Measurements from ENCODE around the gene GTF2A2.

Gene GTF2A2

DNA sequence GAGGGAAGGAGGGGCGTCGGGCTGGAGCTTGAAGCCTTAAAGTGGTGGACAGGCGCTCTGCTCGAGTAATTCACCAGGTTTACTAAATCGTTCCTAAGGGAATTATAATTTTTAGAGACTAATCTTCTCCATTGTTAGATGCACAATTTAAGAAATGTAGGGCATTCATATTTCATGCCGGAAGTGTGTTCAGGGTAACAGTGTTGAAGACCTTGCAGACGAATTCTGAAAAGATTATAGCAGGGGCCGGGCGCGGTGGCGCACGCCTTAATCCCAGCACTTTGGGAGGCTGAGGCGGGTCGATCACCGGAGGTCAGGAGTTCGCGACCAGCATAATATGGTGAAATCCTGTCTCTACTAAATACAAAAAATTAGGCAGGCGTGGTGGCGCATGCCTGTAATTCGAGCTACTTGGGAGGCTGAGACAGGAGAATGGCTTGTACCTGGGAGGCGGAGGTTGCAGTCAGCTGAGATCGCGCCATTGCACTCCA is 365 bp upstream of the GTF2A2 start (continued):
- TF ChIP-seq ZXDB (tag by site-specific recombination; IDR thresholded peaks at IDR 0.05) (peak; percentile 14; the same call in 1 of the 2 replicates), ZNF449 (tag by site-specific recombination; IDR thresholded peaks at IDR 0.05) (no peak), GLIS1 (tag by site-specific recombination; IDR thresholded peaks at IDR 0.05) (no peak), ZNF266 (tag by site-specific recombination; IDR thresholded peaks at IDR 0.05; ENCODE audit: low read depth) (no peak), ZBTB21 (tag by site-specific recombination; IDR thresholded peaks at IDR 0.05) (no peak), IKZF3 (tag by site-specific recombination; IDR thresholded peaks at IDR 0.05) (no peak), ZNF621 (tag by site-specific recombination; IDR thresholded peaks at IDR 0.05) (no peak), ZNF10 (tag by site-specific recombination; IDR thresholded peaks at IDR 0.05) (no peak), ZNF610 (tag by site-specific recombination; IDR thresholded peaks at IDR 0.05; ENCODE audit: borderline replicate concordance) (no peak)

DNA sequence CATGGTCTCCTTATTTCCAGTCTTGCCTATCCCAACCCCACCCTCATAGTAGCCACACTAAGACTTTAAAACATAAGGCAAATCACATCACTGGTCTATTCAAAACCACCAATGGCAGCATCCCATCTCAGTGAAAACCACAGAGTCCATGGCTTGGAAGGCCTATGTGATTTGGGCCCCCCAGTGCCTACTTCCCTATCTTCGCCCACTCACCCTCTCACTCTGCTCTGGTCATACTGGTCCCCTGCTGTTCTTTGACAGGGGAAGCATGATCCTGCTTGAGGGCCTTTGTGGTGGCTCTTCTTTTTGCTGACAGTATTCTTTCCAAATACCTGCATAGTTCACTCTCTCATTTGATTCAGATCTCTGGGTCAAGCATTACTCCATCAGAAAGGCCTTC is 3.3 kb downstream of the GTF2A2 start:
- no peak overlapping the region for H3K4me3 ChIP-seq (ENCODE audit: low read depth, low read length)
- no peaks in the 10 kb centered on the region for H3K4me1 ChIP-seq (ENCODE audit: control insufficient read depth, insufficient read depth, low read length)
- TF ChIP-seq ZFP69B (tag by site-specific recombination; IDR thresholded peaks at IDR 0.05) (no peak), ZBTB20 (tag by site-specific recombination; IDR thresholded peaks at IDR 0.05) (no peak), MZF1 (tag by site-specific recombination; IDR thresholded peaks at IDR 0.05; ENCODE audit: borderline replicate concordance) (no peak), HOXD13 (CRISPR knock-in tag; IDR thresholded peaks at IDR 0.05; ENCODE audit: borderline replicate concordance) (no peak), ZNF660 (tag by site-specific recombination; IDR thresholded peaks at IDR 0.05) (no peak), ZNF596 (tag by site-specific recombination; IDR thresholded peaks at IDR 0.05) (no peak), ZNF639 (tag by site-specific recombination; IDR thresholded peaks at IDR 0.05) (no peak), ZNF184 (tag by site-specific recombination; IDR thresholded peaks at IDR 0.05) (no peak), ZBTB48 (tag by site-specific recombination; IDR thresholded peaks at IDR 0.05) (no peak), ZNF544 (tag by site-specific recombination; IDR thresholded peaks at IDR 0.05) (no peak), ZNF2 (tag by site-specific recombination; IDR thresholded peaks at IDR 0.05) (no peak), GLIS1 (tag by site-specific recombination; IDR thresholded peaks at IDR 0.05) (no peak), KLF10 (tag by site-specific recombination; IDR thresholded peaks at IDR 0.05) (no peak), ZNF350 (tag by site-specific recombination; IDR thresholded peaks at IDR 0.05) (no peak), ZNF843 (tag by site-specific recombination; IDR thresholded peaks at IDR 0.05) (no peak), ZNF214 (tag by site-specific recombination; IDR thresholded peaks at IDR 0.05; ENCODE audit: borderline replicate concordance) (no peak), ZFP41 (tag by site-specific recombination; IDR thresholded peaks at IDR 0.05; ENCODE audit: borderline replicate concordance) (no peak)
- TF ChIP-seq, protein P1, sequence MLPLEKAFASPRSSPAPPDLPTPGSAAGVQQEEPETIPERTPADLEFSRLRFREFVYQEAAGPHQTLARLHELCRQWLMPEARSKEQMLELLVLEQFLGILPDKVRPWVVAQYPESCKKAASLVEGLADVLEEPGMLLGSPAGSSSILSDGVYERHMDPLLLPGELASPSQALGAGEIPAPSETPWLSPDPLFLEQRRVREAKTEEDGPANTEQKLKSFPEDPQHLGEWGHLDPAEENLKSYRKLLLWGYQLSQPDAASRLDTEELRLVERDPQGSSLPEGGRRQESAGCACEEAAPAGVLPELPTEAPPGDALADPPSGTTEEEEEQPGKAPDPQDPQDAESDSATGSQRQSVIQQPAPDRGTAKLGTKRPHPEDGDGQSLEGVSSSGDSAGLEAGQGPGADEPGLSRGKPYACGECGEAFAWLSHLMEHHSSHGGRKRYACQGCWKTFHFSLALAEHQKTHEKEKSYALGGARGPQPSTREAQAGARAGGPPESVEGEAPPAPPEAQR (tag by site-specific recombination; IDR thresholded peaks at IDR 0.05) = no peak
- TF ChIP-seq, protein P2, sequence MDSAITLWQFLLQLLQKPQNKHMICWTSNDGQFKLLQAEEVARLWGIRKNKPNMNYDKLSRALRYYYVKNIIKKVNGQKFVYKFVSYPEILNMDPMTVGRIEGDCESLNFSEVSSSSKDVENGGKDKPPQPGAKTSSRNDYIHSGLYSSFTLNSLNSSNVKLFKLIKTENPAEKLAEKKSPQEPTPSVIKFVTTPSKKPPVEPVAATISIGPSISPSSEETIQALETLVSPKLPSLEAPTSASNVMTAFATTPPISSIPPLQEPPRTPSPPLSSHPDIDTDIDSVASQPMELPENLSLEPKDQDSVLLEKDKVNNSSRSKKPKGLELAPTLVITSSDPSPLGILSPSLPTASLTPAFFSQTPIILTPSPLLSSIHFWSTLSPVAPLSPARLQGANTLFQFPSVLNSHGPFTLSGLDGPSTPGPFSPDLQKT (IDR thresholded peaks at IDR 0.05; ENCODE audit: borderline replicate concordance, low read depth, low read length) = no peak
- H3K9me3 ChIP-seq (ENCODE audit: control insufficient read depth, insufficient read depth, low read depth, low read length) = no peaks in the 10 kb centered on the region
- POLR2A ChIA-PET = no interaction called here
- H3K36me3 ChIP-seq (ENCODE audit: control insufficient read depth in 2 of 2, insufficient read depth in 1 of 2, low read length in 2 of 2) = peaks cover 6 to 52% of the 10 kb centered on the region in 2 experiments
- CTCF ChIA-PET = no interaction called here
- H3K27ac ChIP-seq (ENCODE audit: extremely low read depth, low read depth, low read length) = no peak overlapping the region
